ENCODE data around the gene SLC27A1. TPM values are rescaled to one million over a fixed set of nuclear protein-coding genes. Genes with fewer than 3 reads are reported as not detected.

The SLC27A1 gene
- total and polyA plus RNA-seq, 9 of the 15 experiments (the other 6 are each of a cell fraction or from before 2014, with no cell fraction given), result 0.06 to 3.0 (median 1.1) TPM

- TF ChIP-seq ZNF449 (CRISPR knock-in tag; IDR thresholded peaks at IDR 0.05) (no peak), MAFF (IDR thresholded peaks at IDR 0.05; ENCODE audit: low read length) (no peak), ZNF175 (CRISPR knock-in tag; IDR thresholded peaks at IDR 0.05; ENCODE audit: low read depth) (no peak), ZNF407 (IDR thresholded peaks at IDR 0.05; ENCODE audit: low read depth) (no peak), ZBTB17 (CRISPR knock-in tag; IDR thresholded peaks at IDR 0.05) (no peak)
These were observed 57.0 kb downstream of the SLC27A1 start (continued) for GRCh38 chr19:17527326-17527725.
